ENCODE data around the gene ZNF555. TPM values are rescaled to one million over a fixed set of nuclear protein-coding genes. Genes with fewer than 3 reads are reported as not detected.
A peak's percentile ranks its signal among the peaks of the same experiment; 100 is the strongest.
"Not testable (repeated sequence)": the region's sequence is repeated elsewhere in the genome, so short reads cannot be mapped to it uniquely, and the experiment has no call there.

Gene ZNF555
- total RNA-seq, 2 donors from 2014 or later: 6.7 to 10.7 TPM

DNA sequence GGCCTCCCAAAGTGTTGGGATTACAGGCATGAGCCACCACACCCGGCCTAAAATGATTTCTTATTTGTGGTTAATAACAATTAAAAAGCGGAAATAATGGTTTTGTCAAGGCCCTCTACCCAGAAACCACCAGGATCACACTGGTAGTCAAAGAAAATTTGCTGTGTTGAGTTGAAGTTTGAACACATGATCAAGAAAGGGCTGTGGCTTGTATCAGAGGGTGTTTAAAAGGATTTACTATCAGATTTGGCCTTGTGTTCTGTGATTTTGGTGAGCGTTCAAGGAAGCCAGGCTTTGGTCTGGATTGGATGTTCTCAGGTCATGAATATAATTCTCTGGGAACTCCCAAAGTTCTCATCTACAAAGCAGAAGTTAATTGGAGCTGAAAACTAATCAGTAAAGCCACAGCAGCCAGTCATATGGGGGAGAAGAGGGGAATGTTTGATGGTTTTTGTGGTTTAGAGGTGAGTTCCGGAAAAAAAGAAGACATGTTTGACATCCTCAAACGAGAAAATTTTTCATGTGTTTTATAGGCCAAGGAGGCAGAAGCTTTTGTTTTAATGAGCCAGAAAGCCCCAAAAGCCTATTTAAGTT lies 15.3 kb downstream of the ZNF555 start:
- no peak for ATAC-seq
- intact Hi-C loops (cut with DNase I): no loop called here
- DNase-seq: no peak

DNA sequence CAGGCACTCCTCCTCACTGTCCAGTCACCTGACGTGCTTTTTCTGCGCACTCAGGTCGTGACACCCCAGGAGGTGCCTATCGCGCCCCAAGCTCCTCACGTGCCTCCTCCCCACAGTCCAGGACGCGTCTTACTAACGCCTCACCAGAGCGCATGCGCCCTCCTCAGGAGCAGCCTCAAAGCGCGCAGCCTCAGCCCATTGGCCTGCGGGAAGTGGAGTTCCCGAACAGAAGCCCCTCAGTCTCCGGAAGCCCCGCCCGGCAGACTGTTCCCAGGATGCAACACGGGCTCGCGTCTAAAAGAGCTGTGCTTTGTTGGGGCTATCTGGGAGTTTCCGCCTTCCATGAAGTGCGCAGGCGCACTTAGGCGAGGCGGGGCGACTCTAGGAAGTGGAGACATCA lies 17.6 kb downstream of the ZNF555 start:
- intact Hi-C loops (cut with DNase I): no loop called here
- ATAC-seq: no peak
- DNase-seq: no peak

DNA sequence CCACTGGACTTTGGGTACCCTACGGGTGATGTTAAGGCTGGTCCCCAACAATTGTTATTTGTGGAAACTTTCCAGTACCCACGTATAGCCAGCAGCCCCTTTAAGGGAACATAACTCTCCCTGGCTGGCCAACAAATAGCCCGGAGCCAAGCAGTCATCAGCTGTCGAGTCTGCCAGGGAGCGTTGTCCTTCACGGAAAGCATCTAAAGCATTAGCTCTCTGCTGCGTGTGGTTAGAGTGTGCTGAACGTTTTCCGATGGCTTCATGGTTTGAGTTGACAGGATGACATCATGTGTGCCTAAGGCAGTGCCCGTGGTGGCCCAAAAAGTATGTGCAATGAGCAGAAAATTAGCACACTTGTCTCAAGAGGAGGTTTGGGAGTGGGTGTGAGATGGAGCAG lies 22.5 kb downstream of the ZNF555 start:
- intact Hi-C loops (cut with DNase I): no loop called here
- no peak for DNase-seq
- no peak for ATAC-seq

DNA sequence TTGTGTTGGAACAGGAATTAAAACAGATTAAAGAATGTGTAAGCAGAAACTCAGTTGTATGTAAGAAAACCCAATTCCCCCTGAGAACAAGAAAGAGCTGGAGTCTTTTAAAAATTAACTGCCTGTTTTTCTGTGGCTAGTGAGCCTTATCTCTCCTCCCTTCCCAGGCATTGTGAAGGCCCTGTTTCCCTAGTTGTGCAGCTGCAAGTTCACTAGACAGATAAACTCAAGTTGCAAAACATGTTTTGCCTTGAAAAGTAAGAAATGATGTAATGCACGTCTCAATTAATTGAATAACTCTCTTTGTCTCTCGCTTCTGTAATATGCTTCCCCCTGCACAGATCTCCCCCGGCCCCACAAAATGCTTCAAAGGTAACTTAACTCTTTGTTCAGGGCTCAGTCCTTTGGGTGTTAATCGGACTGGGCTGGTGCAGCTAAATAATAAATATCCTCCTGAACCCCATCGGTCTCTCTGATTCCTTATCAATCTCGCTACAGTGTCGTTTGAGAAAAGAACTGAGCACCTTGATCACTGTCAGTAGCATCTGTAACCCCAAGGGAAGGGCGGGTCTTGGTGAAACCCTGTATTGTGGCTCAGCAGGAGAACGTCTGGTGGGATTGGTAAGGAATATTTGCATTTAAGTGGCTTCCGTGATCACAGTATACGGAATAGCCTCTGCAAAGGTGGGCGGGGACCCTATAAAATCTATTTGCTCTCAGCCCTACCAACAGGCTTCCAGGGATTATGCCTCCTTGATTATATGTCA lies 24.2 kb downstream of the ZNF555 start:
- DNase-seq (no peak), ATAC-seq (no peak)
- intact Hi-C loops (cut with DNase I): no loop called here

DNA sequence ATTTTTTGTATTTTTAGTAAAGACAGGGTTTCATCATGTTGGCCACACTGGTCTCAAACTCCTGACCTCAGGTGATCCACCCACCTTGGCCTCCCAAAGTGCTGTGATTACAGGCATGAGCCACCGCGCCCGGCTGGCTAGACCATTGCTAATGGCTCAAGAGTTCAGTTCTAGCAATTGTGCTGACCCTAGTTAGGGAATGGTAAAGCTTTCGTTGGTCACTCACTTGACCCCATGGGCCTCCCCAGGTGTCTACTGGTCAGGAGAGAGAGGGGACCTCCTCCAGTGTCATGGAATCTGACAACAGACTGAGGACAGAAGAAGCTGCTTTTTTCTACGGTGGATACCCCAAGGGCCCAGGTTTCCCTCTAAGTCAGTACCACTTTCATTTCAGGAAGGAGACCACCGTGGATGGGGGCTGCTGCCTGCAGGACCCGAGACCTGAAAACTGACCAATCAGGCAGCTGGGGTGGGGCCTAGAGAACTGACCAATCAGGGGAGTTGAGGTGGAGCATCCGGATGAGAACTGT lies 25.3 kb downstream of the ZNF555 start:
- intact Hi-C loops (cut with DNase I): no loop called here
- DNase-seq: no peak
- ATAC-seq: no peak

DNA sequence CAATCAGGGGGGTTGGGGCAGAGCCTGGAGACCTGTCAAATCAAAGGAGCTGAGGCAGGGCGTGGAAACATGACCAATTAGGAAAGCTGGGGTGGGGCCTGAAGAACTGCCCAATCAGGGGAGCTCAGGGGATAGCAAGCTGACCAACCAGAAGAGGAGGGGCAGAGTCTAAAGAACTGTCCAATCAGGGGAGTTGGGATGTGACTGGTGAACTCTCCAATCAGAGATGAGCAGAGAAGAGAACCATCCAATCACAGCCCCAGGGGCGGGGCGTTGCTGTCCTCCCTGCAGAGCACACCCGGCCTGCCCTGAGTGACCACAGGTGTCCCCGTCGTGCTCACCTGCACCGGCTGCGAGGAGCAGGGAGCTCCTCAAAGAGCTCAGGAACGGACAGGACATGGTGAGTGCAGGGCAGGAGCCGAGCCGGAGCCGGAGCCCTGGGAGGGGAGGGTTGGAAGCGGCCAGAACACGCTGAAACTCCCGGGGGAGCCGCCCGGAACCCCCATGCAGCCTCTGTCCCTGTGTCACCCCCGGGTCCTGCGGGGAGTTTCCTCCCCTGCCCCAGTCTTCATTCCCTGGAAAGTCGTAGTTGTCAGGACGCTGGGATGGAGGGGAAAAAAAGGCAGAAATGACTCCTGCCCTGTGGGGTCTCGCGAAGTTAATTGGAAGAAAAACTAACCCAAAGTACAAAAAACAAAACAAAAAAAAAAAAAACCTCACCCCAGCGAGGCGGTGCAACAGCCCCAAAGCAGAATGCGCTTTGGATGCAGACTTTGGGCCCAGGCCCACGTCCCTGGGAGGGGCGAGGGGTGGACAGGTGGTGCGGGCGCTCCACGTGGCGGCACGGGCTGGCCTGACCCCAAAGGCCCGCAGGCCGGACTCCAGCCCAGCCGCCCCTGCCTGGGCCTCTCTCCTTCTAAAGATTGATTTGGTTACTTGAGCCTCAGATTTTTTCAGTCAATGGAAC lies 26.0 kb downstream of the ZNF555 start, which contains the start of gene ZNF556:
Gene ZNF556 (plus strand): TSS at position 311 of the 967 bp plus-strand sequence. CDS start 87 bp downstream, at position 398.
- ATAC-seq (no peak), DNase-seq (no peak)
- intact Hi-C loops (cut with DNase I): no loop called here

DNA sequence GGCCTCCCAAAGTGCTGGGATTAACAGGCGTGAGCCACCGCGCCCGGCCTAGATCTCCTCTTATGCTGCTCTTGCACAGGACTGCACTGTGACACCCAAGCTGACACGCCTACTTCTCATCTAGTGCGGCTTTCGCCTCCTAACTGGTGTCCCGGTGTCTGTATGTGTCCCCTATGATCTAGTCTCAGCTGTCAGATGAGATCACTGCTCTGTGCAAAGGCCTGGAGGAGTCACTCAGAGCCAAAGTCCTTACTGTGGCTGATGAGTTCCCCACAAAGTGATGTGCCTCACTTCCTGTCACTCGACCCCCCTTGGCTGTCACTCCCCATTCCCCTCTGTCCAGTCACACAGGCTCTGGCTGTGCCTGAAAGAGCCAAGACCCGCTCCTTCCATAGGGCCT lies 28.3 kb downstream of the ZNF555 start:
- DNase-seq (no peak), ATAC-seq (no peak)
- intact Hi-C loops (cut with DNase I): loop anchor here in 1 of 2 donors (5.0 kb wide), 1 partner anchor 222 kb away; no protein-coding TSS in a partner anchor

DNA sequence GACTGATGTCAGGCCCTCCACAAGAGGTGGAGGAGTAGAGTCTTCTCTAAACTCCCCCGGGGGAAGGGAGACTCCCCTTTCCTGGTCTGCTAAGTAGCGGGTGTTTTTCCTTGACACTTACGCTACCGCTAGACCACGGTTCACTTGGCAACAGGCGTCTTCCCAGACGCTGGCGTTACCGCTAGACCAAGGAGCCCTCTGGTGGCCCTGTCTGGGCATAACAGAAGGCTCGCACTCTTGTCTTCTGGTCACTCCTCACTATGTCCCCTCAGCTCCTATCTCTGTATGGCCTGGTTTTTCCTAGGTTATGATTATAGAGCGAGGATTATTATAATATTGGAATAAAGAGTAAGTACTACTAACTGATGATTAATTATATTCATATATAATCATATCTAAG lies 30.9 kb downstream of the ZNF555 start:
- DNase-seq, ATAC-seq: not testable (repeated sequence)
- intact Hi-C loops (cut with DNase I): loop anchor here in 1 of 2 donors (5.0 kb wide), 1 partner anchor 225 kb away; no protein-coding TSS in a partner anchor

DNA sequence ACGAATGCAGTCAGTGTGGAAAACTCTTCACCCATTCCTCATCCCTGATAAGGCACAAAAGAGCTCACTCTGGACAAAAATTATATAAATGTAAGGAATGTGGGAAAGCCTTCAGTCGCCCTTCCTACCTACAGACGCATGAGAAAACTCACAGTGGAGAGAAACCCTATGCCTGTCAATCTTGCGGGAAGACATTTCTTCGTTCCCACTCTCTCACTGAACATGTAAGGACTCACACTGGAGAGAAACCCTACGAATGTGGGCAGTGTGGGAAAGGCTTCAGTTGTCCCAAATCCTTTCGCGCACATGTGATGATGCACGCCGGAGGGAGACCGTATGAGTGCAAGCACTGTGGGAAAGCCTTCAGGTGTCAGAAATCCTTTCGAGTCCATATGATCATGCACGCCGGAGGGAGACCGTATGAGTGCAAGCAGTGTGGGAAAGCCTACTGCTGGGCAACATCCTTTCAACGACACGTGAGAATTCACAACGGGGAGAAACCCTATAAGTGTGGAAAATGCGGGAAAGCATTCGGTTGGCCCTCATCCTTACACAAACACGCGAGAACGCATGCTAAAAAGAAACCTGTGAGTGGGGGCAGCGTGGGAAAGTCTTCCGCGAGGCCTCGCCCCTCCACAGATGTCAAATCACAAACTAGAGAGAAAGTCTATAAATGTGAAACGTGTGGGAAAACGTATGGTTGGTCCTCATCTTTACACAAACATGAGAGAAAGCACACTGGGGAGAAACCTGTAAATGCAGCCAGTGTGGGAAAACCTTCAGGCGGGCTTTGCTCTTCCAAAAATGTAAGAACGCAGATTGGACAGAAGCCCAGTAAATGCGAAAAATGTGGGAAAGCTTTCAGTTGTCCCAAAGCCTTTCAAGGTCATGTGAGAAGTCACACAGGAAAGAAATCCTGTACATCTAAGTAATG lies 36.4 kb downstream of the ZNF555 start:
- intact Hi-C loops (cut with DNase I): no loop called here
- ATAC-seq (no peak), DNase-seq (no peak)

DNA sequence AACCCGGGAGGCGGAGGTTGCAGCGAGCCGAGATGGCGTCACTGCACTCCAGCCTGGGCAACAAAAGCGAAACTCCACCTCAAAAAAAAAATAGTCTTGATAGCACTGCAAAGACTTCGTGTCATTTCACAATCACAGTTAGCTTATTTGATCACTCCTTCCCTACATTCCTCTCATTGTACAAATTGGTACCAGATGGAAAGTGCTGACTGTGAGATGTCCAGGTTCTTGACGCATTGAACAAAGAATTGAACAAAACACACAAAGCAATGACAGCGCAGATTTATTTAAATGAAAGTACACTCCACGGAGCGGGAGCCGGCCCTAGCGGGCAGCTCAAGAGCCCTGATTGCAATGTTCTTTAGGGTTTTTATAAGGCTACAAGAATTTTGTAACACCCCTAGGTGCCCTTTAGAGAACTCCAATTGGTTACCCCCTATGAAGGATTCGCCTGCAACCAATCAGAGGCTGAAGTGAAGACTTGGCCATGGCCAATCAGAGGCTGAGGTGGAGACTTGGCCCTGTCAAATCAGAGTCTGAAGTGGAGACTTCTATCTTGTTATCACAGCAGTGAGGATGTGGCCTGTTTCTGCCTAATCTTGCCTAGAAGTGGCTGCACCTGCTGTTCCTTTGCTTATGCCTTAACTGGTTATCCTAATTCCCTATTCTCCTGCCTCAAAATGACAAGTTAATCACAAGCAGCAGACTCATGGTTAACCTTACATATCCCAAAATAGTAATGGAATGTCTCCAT lies 42.6 kb downstream of the ZNF555 start:
- ATAC-seq (no peak), DNase-seq (no peak)
- intact Hi-C loops (cut with DNase I): loop anchor here in 1 of 2 donors (10.0 kb wide), 1 partner anchor 61 kb away; the partner anchor contains the start of gene ZNF77

DNA sequence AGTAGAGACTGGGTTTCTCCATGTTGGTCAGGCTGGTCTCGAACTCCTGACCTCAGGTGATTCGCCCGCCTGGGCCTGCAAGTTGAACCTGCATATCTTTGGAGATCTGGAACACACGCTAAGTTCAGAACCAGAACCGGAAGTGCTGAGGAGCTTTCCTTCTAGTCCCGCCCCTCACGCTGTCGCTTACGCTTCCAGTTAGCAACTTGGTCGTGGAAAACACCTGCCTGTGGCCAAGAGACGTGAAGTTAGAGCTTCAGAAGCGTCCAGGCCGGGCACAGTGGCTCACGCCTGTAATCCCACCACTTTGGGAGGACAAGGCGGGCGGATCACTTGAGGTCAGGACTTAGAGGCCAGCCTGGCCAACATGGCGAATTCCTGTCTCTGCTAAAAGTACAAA lies 44.5 kb downstream of the ZNF555 start:
- intact Hi-C loops (cut with DNase I): loop anchor here in 1 of 2 donors (10.0 kb wide), 1 partner anchor 59 kb away; the partner anchor contains the start of gene ZNF77
- ATAC-seq (no peak), DNase-seq (no peak)

DNA sequence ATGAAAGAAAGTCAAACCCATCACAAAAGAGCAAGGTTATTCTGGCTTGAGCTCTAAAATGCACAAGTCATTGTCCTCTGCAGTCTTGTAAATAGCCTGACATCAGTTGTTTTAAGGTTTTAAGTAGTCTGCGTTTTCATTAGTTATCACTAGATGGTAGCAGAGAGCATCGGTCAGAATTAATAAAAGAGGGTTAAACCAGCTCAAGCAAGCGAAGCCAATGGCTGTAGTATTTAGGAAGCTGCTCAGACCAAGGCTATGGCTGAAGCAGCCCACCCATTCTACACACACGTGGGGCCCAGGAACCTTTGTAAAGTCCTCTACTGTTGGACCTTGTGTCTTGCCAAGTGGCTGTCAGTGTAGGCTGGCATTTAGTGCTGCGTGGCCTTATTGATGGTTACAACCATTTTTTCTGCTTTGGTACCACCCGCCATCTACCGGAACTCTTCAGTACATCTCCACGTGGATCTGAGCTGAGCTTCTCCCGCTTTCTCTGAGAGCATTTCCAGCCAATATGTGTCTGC lies 46.2 kb downstream of the ZNF555 start:
- DNase-seq (no peak), ATAC-seq (peak; percentile 50 to 75)
- intact Hi-C loops (cut with DNase I): loop anchor here in 1 of 2 donors (10.0 kb wide), 1 partner anchor 57 kb away; the partner anchor contains the start of gene ZNF77

DNA sequence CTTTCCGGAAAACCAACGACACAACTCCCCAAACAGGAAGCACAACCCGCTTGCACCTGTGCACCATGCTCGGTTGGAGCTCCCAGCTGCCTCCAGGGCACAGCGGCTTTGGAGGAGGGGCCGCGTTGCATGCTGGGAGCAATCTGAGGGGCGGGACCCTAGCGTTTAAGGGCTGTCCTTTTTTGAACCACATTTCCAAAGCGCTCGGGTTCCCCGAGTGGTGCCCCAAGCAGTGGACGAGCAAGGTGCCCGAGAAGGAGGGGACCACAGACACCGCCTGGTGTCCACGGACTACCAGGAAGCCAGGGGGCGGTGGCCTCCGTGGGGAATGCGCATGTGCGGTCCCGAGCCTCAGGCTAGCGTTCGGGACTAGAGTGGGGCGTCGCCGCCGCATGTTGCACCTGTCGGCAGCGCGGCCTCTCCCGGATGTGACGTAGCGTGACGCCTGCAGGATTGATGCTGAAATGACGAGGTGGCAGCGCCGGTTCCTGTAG lies 47.5 kb downstream of the ZNF555 start:
- ATAC-seq (peak in 1 of 2 donors; percentile 12), DNase-seq (peak; percentile 61)
- intact Hi-C loops (cut with DNase I): loop anchor here in 1 of 2 donors (10.0 kb wide), 1 partner anchor 56 kb away; the partner anchor contains the start of gene ZNF77

DNA sequence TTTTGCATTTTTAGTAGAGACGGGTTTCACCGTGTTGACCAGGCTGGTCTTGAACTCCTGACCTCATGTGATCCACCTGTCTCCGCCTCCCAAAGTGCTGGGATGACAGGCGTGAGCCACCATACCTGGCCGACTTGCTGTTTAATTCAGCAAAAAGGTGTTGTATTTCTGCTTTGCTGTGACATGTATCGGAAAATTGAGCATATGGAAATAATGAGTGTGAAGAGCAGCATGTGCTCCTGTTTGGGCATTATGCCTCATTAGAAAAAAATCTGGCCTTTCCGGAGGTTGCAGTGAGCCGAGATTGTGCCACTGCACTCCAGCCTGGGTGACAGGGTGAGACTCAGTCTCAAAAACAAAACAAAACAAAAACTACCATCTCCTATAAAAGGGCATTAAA lies 49.3 kb downstream of the ZNF555 start:
- intact Hi-C loops (cut with DNase I): not testable (repeated sequence)

DNA sequence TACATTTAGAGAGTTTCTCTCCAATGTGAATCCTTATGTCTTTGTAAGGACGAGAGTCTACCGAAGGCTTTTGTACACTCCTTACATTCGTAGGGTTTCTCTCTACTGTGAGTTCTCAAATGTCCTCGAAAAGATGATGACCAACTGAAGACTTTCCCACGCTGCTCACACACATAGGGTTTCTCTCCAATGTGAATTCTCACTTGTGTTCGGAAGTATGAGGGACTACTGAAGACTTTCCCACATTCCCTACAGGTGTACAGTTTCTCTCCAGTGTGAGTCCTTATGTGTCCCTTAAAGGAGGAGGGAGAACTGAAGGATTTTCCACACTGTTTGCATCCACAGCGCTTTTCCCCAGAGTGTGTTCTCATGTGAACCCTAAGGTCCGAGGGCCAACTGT lies 55.4 kb downstream of the ZNF555 start:
- intact Hi-C loops (cut with DNase I): no loop called here
- DNase-seq (no peak), ATAC-seq (no peak)

More for the DNA sequence above, 49.3 kb downstream of the ZNF555 start:
- ATAC-seq, DNase-seq: not testable (repeated sequence)
